LNCAP (cell line): ENCODE data around the gene ZNF282.

Source experiments
- TF ChIP-seq, protein P1 (sequence below): fragments of 450-650 bp; IDR thresholded peaks from 2 replicates; pipeline ENCODE4 v1.5.1; 2017; ENCODE audit warnings: mild to moderate bottlenecking

ZNF282 gene

DNA sequence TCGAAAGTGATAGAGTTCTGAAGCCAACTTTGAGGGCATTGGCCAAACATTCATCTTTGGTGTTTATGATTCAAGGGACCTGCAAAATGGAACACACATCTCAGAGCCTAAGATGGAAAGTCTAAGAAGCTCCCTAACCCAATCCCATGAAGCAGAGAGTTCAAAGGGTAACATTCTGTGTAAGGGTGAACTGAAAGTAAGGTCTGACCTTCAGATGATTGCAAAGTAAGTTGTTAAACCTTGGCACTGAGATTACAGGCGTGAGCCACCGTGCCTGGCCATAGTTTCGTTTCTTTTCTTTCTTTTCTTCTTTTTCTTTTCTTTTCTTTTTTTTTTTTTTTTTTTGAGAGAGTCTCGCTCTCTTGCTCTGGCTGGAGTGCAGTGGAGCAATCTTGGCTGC lies 46.4 kb downstream of the ZNF282 start:
- TF ChIP-seq, protein P1, sequence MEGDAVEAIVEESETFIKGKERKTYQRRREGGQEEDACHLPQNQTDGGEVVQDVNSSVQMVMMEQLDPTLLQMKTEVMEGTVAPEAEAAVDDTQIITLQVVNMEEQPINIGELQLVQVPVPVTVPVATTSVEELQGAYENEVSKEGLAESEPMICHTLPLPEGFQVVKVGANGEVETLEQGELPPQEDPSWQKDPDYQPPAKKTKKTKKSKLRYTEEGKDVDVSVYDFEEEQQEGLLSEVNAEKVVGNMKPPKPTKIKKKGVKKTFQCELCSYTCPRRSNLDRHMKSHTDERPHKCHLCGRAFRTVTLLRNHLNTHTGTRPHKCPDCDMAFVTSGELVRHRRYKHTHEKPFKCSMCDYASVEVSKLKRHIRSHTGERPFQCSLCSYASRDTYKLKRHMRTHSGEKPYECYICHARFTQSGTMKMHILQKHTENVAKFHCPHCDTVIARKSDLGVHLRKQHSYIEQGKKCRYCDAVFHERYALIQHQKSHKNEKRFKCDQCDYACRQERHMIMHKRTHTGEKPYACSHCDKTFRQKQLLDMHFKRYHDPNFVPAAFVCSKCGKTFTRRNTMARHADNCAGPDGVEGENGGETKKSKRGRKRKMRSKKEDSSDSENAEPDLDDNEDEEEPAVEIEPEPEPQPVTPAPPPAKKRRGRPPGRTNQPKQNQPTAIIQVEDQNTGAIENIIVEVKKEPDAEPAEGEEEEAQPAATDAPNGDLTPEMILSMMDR = no peak

DNA sequence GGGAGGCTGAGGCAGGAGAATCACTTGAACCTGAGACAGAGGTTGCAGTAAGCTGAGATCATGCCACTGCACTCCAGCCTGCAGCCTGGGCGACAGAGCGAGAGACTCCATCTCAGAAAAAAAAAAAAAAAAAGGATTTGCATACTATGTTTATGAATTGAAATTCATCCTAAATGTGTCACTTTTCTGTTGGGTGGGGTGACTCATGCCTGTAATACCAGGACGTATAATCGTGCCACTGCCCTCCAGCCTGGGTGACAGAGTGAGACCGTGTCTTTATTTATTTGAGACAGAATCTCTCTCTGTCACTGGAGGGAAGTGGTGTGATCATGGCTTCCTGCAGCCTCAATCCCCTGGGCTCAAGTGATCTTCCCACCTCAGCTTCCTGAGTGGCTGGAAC lies 49.9 kb downstream of the ZNF282 start:
- TF ChIP-seq, protein P1 = no peak

- TF ChIP-seq, protein P1 = no peak
Measured at GRCh38 chr7:149245744-149246143, 50.4 kb downstream of the ZNF282 start.

DNA sequence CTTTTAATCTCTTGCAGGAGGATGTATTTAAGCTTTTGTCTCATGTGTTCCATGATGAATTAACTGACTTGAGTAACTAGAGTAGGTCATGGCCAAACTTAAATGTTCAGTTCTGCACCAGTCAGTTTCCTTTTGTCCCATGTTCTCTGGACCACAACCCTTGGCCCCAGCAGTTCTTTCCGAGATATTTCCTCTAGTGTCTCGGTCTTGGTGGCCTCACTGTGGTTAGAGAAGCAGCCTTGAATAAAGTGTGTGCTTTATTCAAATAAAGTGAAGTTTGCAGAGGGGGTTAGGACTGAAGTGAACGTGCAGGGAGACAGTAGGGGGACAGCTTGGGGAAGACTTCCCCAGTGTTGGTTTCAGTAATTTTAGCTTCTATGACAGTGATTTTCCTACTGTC lies 53.4 kb downstream of the ZNF282 start:
- TF ChIP-seq, protein P1 = no peak

DNA sequence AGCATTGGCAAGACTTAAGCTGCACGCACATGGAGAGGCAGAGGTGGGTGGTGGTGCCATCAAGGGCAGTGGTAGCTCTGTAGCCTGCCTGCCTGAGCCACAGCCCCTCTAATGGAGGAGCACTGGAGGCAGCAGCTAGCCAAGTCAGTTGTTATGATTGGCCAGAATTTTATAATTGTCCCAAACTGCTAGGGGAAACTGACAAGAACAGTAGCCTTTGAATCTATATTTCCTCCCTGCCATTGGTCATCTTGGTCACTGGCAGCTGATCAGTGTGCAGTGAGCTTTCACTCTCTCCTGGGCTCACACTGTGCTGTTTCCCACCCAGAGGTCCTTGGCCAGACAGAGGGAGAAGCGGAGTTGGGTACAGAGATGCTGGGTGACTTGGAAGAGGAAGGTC lies 57.0 kb downstream of the ZNF282 start:
- TF ChIP-seq, protein P1 = no peak

DNA sequence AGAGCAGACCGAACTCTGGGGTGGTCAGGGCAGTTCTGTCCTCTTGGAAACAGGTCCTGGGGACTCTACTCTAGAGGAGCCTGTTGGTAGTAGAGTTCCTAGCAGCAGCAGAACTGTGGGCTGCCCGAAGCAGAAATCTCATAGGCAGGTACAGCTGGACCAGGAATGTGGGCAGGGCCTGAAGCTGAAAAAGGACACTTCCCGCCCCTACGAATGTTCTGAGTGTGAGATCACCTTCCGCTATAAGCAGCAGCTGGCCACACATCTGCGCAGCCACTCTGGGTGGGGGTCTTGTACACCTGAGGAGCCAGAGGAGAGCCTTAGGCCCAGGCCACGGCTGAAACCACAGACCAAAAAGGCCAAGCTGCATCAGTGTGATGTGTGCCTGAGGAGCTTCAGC lies 58.3 kb downstream of the ZNF282 start:
- TF ChIP-seq, protein P1 = no peak

DNA sequence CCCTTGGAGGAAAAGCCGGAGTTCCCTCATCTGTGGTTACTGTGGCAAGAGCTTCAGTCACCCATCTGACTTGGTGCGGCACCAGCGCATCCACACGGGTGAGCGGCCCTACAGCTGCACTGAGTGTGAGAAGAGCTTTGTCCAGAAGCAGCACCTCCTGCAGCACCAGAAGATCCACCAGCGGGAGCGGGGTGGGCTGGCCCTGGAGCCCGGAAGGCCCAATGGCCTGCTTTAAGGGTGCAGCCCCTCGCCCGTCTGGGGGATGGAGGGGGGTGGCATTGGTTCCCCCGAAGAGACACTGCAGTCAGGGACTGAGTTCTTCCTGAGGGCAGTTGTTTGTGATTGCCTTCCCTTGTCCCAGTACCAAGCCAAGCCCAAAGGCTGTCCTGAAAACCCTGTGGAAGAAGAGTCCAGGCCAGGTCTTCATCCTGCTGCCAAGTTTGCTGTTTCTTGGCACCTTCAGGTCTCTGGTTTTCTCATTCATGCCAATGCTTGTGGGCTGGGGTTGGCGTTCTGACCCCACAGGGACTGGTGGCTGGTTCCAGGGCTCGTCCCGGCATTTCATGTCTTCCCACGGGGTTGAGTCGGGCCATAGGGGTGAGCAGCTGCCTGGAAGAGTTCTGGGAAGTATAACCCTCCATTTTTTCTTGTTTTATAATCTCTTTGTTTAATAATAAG lies 59.0 kb downstream of the ZNF282 start:
- TF ChIP-seq, protein P1 = no peak

- TF ChIP-seq, protein P1 = no peak
Measured at GRCh38 chr7:149255174-149255573, 59.8 kb downstream of the ZNF282 start.
